HG02588 (cell line): ENCODE results near the gene POMC.
"Not testable (repeated sequence)": the region's sequence is repeated elsewhere in the genome, so short reads cannot be mapped to it uniquely, and the experiment has no call there.

Experiments
- ATAC-seq: cut with Tn5 transposase; IDR thresholded peaks from one replicate; pipeline ENCODE4 v1.9.1; 2021; ENCODE audit warnings: mild to moderate bottlenecking, moderate library complexity; ENCODE audit not compliant: unreplicated experiment

POMC gene

GRCh38 chr2:25168256-25169072 lies at the start of gene POMC:
Gene POMC (minus strand): TSS chr2:25168580. CDS start chr2:25164772, 3,808 bp downstream.
- ATAC-seq = no peak

- ATAC-seq = no peak
Measured at GRCh38 chr2:25218100-25218499, 49.7 kb upstream of the POMC start.

- ATAC-seq = peak; percentile 65
Measured at GRCh38 chr2:25215948-25216679, 47.7 kb upstream of the POMC start.

- no peak for ATAC-seq
Measured at GRCh38 chr2:25215232-25215631, 46.9 kb upstream of the POMC start.

- ATAC-seq = no peak
Measured at GRCh38 chr2:25213229-25213628, 44.8 kb upstream of the POMC start.

- ATAC-seq = not testable (repeated sequence)
Measured at GRCh38 chr2:25210923-25211322, 42.5 kb upstream of the POMC start.

- ATAC-seq = no peak
Measured at GRCh38 chr2:25207078-25207545, 38.7 kb upstream of the POMC start.

- peak; percentile 44 for ATAC-seq
Measured at GRCh38 chr2:25204190-25204838, 35.9 kb upstream of the POMC start.

- no peak for ATAC-seq
Measured at GRCh38 chr2:25202275-25202674, 33.9 kb upstream of the POMC start.

GRCh38 chr2:25201794-25202193 lies 33.4 kb upstream of the POMC start:
- ATAC-seq = no peak

GRCh38 chr2:25201265-25201664 lies 32.9 kb upstream of the POMC start:
- no peak for ATAC-seq

GRCh38 chr2:25198576-25198975 lies 30.2 kb upstream of the POMC start:
- ATAC-seq = no peak

- no peak for ATAC-seq
Measured at GRCh38 chr2:25198209-25198525, 29.8 kb upstream of the POMC start.

- ATAC-seq = no peak
Measured at GRCh38 chr2:25197336-25198208, 29.2 kb upstream of the POMC start.

- no peak for ATAC-seq
Measured at GRCh38 chr2:25194576-25195122, 26.3 kb upstream of the POMC start.

- ATAC-seq = no peak
Measured at GRCh38 chr2:25190536-25190935, 22.2 kb upstream of the POMC start.

- no peak for ATAC-seq
Measured at GRCh38 chr2:25188405-25188804, 20.0 kb upstream of the POMC start.

GRCh38 chr2:25187729-25188350 lies 19.5 kb upstream of the POMC start:
- no peak for ATAC-seq

GRCh38 chr2:25184254-25184653 lies 15.9 kb upstream of the POMC start:
- ATAC-seq = no peak

GRCh38 chr2:25178976-25179375 lies 10.6 kb upstream of the POMC start:
- ATAC-seq = no peak
